Left lung (tissue), 10 donors: ENCODE data around the gene AGFG1. TPM values are rescaled to one million over a fixed set of nuclear protein-coding genes. Genes with fewer than 3 reads are reported as not detected.
"Not testable (repeated sequence)": the region's sequence is repeated elsewhere in the genome, so short reads cannot be mapped to it uniquely, and the experiment has no call there.

Experiments used
- ATAC-seq: fragments of 200-7000 bp; cut with Tn5 transposase; one replicate; pipeline ENCODE4 v1.9.1; 2020; ENCODE audit warnings: moderate library complexity
- DNase-seq, 4 donors: peaks; one replicate each; pipeline ENCODE4 v3.0.0-alpha.2; 2013 to 2020
- H3K27ac ChIP-seq, 2 donors: fragments of 200-600 bp; sonication (generic) in 1 of 2; one replicate each; pipeline versions ENCODE4 v1.5.0 to v1.8.0; 2020 to 2021
- H3K27me3 ChIP-seq, 2 donors: fragments of 200-600 bp; sonication (generic) in 1 of 2; one replicate each; pipeline versions ENCODE4 v1.5.0 to v1.8.0; 2020 to 2021
- H3K36me3 ChIP-seq, 2 donors: fragments of 200-600 bp; sonication (generic) in 1 of 2; one replicate each; pipeline versions ENCODE4 v1.5.0 to v1.8.0; 2020 to 2021
- H3K4me1 ChIP-seq, 2 donors: fragments of 200-600 bp; one replicate each; pipeline ENCODE4 v1.8.0; 2021
- H3K4me3 ChIP-seq, 2 donors: fragments of 200-600 bp; sonication (generic) in 1 of 2; one replicate each; pipeline versions ENCODE4 v1.5.0 to v1.8.0; 2020 to 2021; ENCODE audit warnings: mild to moderate bottlenecking in 1 of 2
- H3K9me3 ChIP-seq, 2 donors: fragments of 200-600 bp; sonication (generic) in 1 of 2; one replicate each; pipeline versions ENCODE4 v1.5.0 to v1.8.0; 2020 to 2021
- intact Hi-C, 2 donors: fragments of 100-400 bp; cut with DNase I; formaldehyde crosslinking; loops; one replicate each; pipeline versions ENCODE4 v1.11.2 to v1.14.2; 2022
- polyA plus RNA-seq, 6 donors: library from polyadenylated mRNA; unstranded; fragments of 120-200 nt; gene quantifications; one replicate each; pipeline ENCODE4 v1.2.1, GENCODE V29; 2013; ENCODE audit not compliant: insufficient read length in 6 of 6
- total RNA-seq, 2 donors: library from RNA; stranded (reverse); fragmentation: NEBNext Ultra II Directional; extraction: Animal tissue kit (Norgen Biotek cat#: 25700); gene quantifications; one replicate each; pipeline ENCODE4 v1.2.1, GENCODE V29; 2021
- TF ChIP-seq, protein P1 (sequence below), 2 donors: fragments of 200-600 bp; sonication (generic) in 1 of 2; IDR thresholded peaks; one replicate each; pipeline versions ENCODE4 v1.5.0 to v1.8.0; 2021; ENCODE audit warnings: antibody characterized with exemption in 2 of 2
- donor health status: DM: no; HTN: yes; CAD: no.
- donor health status: DM: no; HTN: no; CAD: no.

Gene AGFG1
- total and polyA plus RNA-seq, 8 donors: 57.2 to 118 (median 64.2) TPM

DNA sequence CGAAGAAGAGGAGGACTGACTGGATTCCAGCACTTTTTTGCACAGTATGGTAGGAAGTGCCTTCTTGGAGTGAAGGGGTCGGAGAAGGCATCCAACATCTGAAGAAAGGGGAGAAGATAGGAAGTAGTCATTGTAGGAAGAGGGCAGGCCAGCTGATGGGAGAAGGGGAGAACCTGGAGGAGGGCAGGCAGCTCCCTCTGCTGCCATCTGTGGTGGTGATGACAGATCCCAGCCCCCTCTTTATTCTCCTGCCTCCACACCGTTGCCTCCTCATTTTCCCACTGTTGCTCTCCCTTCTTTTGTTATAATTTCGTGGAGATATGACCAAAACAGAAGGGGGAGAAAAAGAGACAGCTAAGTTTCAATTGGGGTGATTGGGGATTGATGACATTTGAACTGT, 123.8 kb downstream of the AGFG1 start:
- H3K4me1 ChIP-seq: no peaks in the 10 kb centered on the region
- H3K27ac ChIP-seq: no peak overlapping the region
- peaks cover 0 to 8% of the 10 kb centered on the region in 2 donors for H3K27me3 ChIP-seq
- TF ChIP-seq, protein P1, sequence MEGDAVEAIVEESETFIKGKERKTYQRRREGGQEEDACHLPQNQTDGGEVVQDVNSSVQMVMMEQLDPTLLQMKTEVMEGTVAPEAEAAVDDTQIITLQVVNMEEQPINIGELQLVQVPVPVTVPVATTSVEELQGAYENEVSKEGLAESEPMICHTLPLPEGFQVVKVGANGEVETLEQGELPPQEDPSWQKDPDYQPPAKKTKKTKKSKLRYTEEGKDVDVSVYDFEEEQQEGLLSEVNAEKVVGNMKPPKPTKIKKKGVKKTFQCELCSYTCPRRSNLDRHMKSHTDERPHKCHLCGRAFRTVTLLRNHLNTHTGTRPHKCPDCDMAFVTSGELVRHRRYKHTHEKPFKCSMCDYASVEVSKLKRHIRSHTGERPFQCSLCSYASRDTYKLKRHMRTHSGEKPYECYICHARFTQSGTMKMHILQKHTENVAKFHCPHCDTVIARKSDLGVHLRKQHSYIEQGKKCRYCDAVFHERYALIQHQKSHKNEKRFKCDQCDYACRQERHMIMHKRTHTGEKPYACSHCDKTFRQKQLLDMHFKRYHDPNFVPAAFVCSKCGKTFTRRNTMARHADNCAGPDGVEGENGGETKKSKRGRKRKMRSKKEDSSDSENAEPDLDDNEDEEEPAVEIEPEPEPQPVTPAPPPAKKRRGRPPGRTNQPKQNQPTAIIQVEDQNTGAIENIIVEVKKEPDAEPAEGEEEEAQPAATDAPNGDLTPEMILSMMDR (IDR thresholded peaks at IDR 0.05): no peak
- ATAC-seq (no peak), DNase-seq (no peak)
- H3K9me3 ChIP-seq: no peaks in the 10 kb centered on the region
- no peak overlapping the region for H3K4me3 ChIP-seq
- no peaks in the 10 kb centered on the region for H3K36me3 ChIP-seq
- intact Hi-C loops: no loop called here

DNA sequence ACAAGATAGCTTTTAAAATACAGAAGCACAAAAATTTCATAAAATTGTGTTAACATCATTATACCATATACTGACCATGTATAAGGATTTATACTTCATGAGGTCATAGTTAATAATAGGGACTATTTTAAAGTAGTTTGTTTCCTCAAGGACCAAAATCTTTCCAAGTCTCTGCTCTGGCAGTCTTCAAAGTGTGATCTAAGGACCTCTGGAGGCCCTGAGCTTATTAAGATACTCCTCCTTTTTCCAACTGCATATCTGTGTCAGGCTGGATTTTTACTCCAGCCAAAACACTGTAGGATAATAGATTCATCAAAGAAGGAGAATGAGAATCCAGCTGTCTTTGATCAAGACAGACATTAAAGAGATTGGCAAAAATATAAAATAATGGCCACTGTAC, 125.1 kb downstream of the AGFG1 start:
- Histone ChIP-seq H3K27me3 (peaks cover 0 to 3% of the 10 kb centered on the region in 2 donors), H3K36me3 (no peaks in the 10 kb centered on the region), H3K27ac (no peak overlapping the region), H3K9me3 (no peaks in the 10 kb centered on the region), H3K4me3 (no peak overlapping the region), H3K4me1 (no peaks in the 10 kb centered on the region)
- DNase-seq: no peak
- TF ChIP-seq, protein P1 (IDR thresholded peaks at IDR 0.05): no peak
- no peak for ATAC-seq
- intact Hi-C loops: no loop called here

DNA sequence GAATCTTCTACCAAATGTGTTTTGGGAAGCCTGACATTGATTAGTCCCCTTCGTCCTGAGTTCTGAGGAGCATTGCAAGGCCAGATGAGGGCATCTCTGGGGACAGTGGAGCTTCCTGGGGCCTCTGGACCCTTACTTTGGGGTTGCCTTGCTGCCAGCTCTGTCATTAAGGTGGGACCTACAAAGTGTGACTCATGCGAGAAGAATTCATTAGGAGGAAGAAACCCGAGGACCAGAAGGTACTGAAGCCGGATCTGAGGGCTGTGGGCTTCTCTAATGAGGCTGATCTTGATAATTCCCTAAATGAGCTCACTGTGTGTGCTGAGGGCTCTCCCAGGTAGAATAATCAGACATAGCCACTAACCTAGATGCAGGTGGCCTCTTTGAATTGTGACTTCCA, 126.0 kb downstream of the AGFG1 start:
- intact Hi-C loops: no loop called here
- H3K27ac ChIP-seq: no peak overlapping the region
- ATAC-seq: no peak
- TF ChIP-seq, protein P1 (IDR thresholded peaks at IDR 0.05): no peak
- no peaks in the 10 kb centered on the region for H3K36me3 ChIP-seq
- no peak for DNase-seq
- no peaks in the 10 kb centered on the region for H3K4me1 ChIP-seq
- H3K27me3 ChIP-seq: peaks cover 0 to 3% of the 10 kb centered on the region in 2 donors
- no peaks in the 10 kb centered on the region for H3K9me3 ChIP-seq
- H3K4me3 ChIP-seq: no peak overlapping the region

DNA sequence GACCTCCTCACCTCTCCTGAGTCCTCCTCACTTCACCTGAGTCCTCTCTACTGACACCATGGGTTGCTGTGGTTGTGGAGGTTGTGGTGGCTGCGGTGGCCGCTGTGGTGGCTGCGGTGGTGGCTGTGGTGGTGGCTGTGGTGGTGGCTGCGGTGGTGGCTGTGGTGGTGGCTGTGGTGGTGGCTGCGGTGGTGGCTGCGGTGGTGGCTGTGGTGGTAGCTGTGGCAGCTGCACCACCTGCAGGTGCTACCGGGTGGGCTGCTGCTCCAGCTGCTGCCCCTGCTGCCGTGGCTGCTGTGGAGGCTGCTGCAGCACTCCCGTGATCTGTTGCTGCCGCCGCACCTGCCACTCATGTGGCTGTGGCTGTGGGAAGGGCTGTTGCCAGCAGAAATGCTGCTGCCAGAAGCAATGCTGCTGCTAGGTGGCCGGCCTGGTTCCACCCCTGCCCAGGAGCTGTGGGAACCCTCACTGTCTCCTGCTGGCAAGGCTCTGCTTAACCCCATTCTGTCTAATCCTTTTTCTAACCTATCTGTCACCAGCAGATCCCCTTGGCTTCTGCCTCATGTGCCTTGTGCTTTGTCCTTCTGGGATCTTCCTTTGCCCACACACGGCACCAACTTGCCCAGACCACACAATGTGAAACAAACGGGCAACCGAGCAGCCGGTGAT, 127.0 kb downstream of the AGFG1 start, which contains the start of gene SCYGR2:
TSS of gene SCYGR2 (plus strand) at position 59 of the 669 bp plus-strand sequence. CDS start at position 59, 0 bp downstream.
- H3K9me3 ChIP-seq, intact Hi-C loops, H3K4me3 ChIP-seq, H3K36me3 ChIP-seq, H3K27me3 ChIP-seq, H3K4me1 ChIP-seq, DNase-seq, ATAC-seq, H3K27ac ChIP-seq: not testable (repeated sequence)

DNA sequence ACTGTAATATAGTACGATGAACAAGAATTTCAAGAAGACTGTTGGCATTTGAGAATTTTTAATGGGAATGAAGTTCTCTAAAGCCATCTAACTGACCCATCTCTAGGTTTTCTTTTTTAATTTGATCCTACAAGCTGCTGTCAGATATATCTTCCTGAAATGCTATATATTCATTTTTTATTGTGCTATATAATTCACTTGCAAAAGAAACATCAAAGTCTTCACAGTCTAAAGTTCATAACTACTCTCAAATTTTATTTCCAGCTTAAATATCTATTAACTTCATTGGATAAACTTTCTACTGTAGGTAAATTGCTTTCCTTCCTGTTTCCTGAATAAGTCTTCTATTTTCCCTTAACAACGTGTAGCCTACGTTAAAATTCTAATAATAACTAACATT, 130.4 kb downstream of the AGFG1 start:
- ATAC-seq (no peak), DNase-seq (no peak)
- H3K36me3 ChIP-seq: no peaks in the 10 kb centered on the region
- no peak overlapping the region for H3K4me3 ChIP-seq
- TF ChIP-seq, protein P1 (IDR thresholded peaks at IDR 0.05): no peak
- no peak overlapping the region for H3K27ac ChIP-seq
- H3K9me3 ChIP-seq: no peaks in the 10 kb centered on the region
- no peaks in the 10 kb centered on the region for H3K27me3 ChIP-seq
- intact Hi-C loops: no loop called here
- no peaks in the 10 kb centered on the region for H3K4me1 ChIP-seq

DNA sequence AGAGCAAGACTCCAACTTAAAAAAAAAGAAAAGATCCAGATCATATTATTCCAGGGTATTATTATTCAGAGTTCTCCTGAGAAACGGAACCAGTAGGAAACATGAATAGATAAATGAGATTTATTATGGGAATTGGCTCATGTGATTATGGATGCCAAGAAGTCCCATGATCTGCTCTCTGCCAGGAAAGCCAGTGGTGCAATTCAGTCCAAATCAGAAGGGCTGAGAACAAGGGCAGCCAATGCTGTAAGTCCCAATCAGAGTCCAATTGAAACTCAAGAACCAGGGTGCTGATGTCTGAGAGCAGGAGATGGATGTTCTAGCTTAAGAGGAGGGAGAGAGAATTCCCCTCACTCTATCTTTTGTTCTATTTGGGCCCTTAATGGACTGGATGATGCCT, 134.5 kb downstream of the AGFG1 start:
- Histone ChIP-seq H3K9me3 (no peaks in the 10 kb centered on the region), H3K36me3 (no peaks in the 10 kb centered on the region), H3K4me1 (peaks cover 0 to 4% of the 10 kb centered on the region in 2 donors), H3K4me3 (no peak overlapping the region), H3K27me3 (peaks cover 0 to 7% of the 10 kb centered on the region in 2 donors), H3K27ac (no peak overlapping the region)
- intact Hi-C loops: no loop called here
- TF ChIP-seq, protein P1 (IDR thresholded peaks at IDR 0.05): no peak
- DNase-seq: no peak
- ATAC-seq: no peak
